ENCODE data around the gene SENP5. TPM values are rescaled to one million over a fixed set of nuclear protein-coding genes. Genes with fewer than 3 reads are reported as not detected.

The SENP5 gene
- total RNA-seq, 2 experiments from 2014 or later: 62.7 to 64.7 TPM

DNA sequence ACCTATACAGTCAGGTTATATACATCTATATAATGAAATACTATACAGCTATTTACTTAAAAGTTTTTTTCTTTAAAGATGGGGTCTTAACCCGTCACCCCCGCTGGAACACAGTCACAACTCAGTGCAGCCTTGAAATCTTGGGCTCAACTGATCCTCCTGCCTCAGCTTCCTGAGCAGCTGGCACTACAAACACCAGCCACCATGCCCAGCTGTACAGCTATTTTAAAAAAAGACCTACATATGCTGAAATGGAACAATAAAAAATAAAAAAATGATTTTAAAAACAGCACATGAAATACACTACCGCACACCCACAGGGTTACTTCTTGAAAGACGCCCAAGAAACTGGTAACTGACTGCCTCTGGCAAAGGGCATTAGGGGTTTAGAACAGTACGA lies 70.9 kb downstream of the SENP5 start:
- Histone ChIP-seq H3K4me3 (ENCODE audit: low read length) (no peak overlapping the region), H3K9me3 (ENCODE audit: control insufficient read depth in 1 of 2, insufficient read depth in 1 of 2, low read length in 2 of 2) (no peaks in the 10 kb centered on the region), H3K27me3 (ENCODE audit: control insufficient read depth in 1 of 2, insufficient read depth in 2 of 2, low read length in 2 of 2) (no peaks in the 10 kb centered on the region), H3K4me1 (ENCODE audit: insufficient read depth, low read length) (peaks cover 21% of the 10 kb centered on the region), H3K27ac (ENCODE audit: low read depth in 1 of 2, low read length in 2 of 2) (no peak overlapping the region), H3K36me3 (ENCODE audit: insufficient read depth, low read length) (peaks cover 63% of the 10 kb centered on the region)
- intact Hi-C loops (cut with DNase I, micrococcal nuclease): no loop called here
- no peaks in the 10 kb centered on the region for H3K27me3 Mint-ChIP-seq
- TF ChIP-seq, protein P1, sequence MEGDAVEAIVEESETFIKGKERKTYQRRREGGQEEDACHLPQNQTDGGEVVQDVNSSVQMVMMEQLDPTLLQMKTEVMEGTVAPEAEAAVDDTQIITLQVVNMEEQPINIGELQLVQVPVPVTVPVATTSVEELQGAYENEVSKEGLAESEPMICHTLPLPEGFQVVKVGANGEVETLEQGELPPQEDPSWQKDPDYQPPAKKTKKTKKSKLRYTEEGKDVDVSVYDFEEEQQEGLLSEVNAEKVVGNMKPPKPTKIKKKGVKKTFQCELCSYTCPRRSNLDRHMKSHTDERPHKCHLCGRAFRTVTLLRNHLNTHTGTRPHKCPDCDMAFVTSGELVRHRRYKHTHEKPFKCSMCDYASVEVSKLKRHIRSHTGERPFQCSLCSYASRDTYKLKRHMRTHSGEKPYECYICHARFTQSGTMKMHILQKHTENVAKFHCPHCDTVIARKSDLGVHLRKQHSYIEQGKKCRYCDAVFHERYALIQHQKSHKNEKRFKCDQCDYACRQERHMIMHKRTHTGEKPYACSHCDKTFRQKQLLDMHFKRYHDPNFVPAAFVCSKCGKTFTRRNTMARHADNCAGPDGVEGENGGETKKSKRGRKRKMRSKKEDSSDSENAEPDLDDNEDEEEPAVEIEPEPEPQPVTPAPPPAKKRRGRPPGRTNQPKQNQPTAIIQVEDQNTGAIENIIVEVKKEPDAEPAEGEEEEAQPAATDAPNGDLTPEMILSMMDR (IDR thresholded peaks at IDR 0.05): no peak
- CTCF ChIA-PET: no interaction called here
- H3K4me3 Mint-ChIP-seq: peak overlapping the region; percentile 51
- peaks cover 38% of the 10 kb centered on the region for H3K4me1 Mint-ChIP-seq (ENCODE audit: low read depth)
- ATAC-seq (ENCODE audit: poor library complexity): no peak
- H3K36me3 Mint-ChIP-seq (ENCODE audit: low read depth): peaks cover 83% of the 10 kb centered on the region
- no peaks in the 10 kb centered on the region for H3K9me3 Mint-ChIP-seq
- POLR2A ChIA-PET: interaction anchor here (0.7 kb wide), 1 partner anchor 370 kb away, joined by 4 read pairs; the partner anchor contains the start of genes FBXO45 and WDR53
- H3K27ac Mint-ChIP-seq: peak overlapping the region; percentile 96
- no peak for DNase-seq

DNA sequence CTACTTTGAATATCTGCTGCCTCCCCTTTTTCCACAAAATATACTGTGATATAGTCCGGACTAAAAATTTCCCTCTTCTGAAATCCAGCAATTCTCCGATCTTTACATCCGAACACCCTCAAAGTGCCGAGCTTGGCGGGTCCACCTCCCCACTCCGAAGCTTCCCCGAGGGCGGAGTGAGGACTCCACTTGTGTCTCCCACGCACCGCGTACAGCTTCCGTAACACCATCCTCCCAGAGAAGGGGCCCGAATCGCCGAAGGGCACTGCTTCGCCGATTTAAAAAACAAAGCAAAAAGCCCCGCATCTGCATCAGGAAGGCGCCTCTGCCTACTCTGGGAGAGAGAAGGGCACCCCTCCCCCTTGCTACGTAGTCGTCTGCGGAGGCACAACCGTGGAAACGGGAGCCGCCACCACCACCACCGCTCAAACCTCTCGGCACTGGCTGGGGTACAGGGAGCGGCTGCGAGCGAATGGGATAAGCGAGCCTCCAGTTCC lies 74.1 kb downstream of the SENP5 start:
- peak overlapping the region; percentile 94 to 97 for H3K27ac ChIP-seq (ENCODE audit: low read depth in 1 of 2, low read length in 2 of 2)
- H3K4me1 ChIP-seq (ENCODE audit: insufficient read depth, low read length): peaks cover 24% of the 10 kb centered on the region
- ATAC-seq (ENCODE audit: poor library complexity) (peak; percentile 50), DNase-seq (peak; percentile 24 to 82 (median 54))
- H3K9me3 ChIP-seq (ENCODE audit: control insufficient read depth in 1 of 2, insufficient read depth in 1 of 2, low read length in 2 of 2): no peaks in the 10 kb centered on the region
- peak overlapping the region; percentile 96 for H3K27ac Mint-ChIP-seq
- H3K27me3 Mint-ChIP-seq: no peaks in the 10 kb centered on the region
- ChIA-PET CTCF (interaction anchor here (0.6 to 2.0 kb wide), 17 partner anchors 8 to 1404 kb away, joined by 3 to 34 read pairs (median 5); partner anchors contain the start of genes FBXO45, MELTF, PAK2 and PIGZ), POLR2A (interaction anchor here (0.7 to 5.0 kb wide), 33 partner anchors 9 to 1402 kb away, joined by 3 to 113 read pairs (median 4); partner anchors contain the start of genes CEP19, DYNLT2B, FBXO45 and MELTF)
- TF ChIP-seq, protein P1 (IDR thresholded peaks at IDR 0.05): no peak
- peaks cover 51% of the 10 kb centered on the region for H3K4me1 Mint-ChIP-seq (ENCODE audit: low read depth)
- no peaks in the 10 kb centered on the region for H3K27me3 ChIP-seq (ENCODE audit: control insufficient read depth in 1 of 2, insufficient read depth in 2 of 2, low read length in 2 of 2)
- intact Hi-C loops (cut with DNase I, micrococcal nuclease): loop anchor here (1.0 to 10.0 kb wide), 8 partner anchors 27 to 613 kb away; partner anchors contain the start of genes SENP5 (in 2 of the 2), BDH1 (in 1 of the 2), DLG1 (in 1 of the 2) and FBXO45 (in 1 of the 2)
- H3K4me3 Mint-ChIP-seq: peak overlapping the region; percentile 99
- H3K36me3 ChIP-seq (ENCODE audit: insufficient read depth, low read length): peaks cover 45% of the 10 kb centered on the region
- no peaks in the 10 kb centered on the region for H3K9me3 Mint-ChIP-seq
- peak overlapping the region; percentile 89 for H3K4me3 ChIP-seq (ENCODE audit: low read length)
- H3K36me3 Mint-ChIP-seq (ENCODE audit: low read depth): peaks cover 61% of the 10 kb centered on the region

DNA sequence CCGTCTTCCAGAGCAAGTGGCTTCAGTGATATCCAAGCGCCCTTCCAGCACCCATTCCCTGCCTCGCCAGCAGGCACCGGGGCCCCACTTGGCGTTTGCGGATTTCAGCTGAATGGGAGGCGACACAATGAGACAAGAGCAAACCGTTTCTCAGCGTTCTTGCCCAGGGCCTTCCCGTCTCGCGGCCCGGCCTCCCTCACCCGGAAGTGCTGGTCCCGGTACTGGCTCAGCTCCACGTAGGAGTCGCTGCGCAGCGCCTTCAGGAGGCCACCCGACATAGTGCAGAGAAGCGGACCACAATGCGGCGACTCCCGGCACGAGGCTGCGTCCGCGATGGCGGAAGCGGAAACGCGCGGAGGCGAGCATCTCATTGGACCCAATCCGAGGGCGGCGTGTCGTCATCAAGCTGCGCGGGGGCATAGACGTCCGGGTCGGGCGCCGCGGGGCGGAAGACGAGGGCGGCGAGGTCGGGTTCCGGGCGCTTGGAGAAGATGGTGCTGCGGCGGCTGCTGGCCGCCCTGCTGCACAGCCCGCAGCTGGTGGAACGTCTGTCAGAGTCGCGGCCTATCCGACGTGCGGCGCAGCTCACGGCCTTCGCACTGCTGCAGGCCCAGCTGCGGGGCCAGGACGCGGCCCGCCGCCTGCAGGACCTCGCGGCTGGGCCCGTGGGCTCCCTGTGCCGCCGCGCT lies 74.7 kb downstream of the SENP5 start, which contains the start of gene NCBP2:
TSS of gene NCBP2 (minus strand) at position 303 of the 689 bp plus-strand sequence. CDS start at position 278, 25 bp downstream.
- DNase-seq (peak; percentile 98 to 100 (median 99)), ATAC-seq (ENCODE audit: poor library complexity) (peak; percentile 92)
- H3K27ac Mint-ChIP-seq: peak within 1 kb of the TSS; percentile 96
- Histone ChIP-seq H3K36me3 (ENCODE audit: insufficient read depth, low read length) (peaks cover 39% of the 10 kb centered on the region), H3K27me3 (ENCODE audit: control insufficient read depth in 1 of 2, insufficient read depth in 2 of 2, low read length in 2 of 2) (no peaks in the 10 kb centered on the region), H3K27ac (ENCODE audit: low read depth in 1 of 2, low read length in 2 of 2) (peak within 1 kb of the TSS; percentile 94 to 97), H3K9me3 (ENCODE audit: control insufficient read depth in 1 of 2, insufficient read depth in 1 of 2, low read length in 2 of 2) (no peaks in the 10 kb centered on the region), H3K4me1 (ENCODE audit: insufficient read depth, low read length) (peaks cover 24% of the 10 kb centered on the region), H3K4me3 (ENCODE audit: low read length) (peak within 1 kb of the TSS; percentile 89)
- TF ChIP-seq, protein P1 (IDR thresholded peaks at IDR 0.05): peak; percentile 59
- H3K36me3 Mint-ChIP-seq (ENCODE audit: low read depth): peaks cover 55% of the 10 kb centered on the region
- no peaks in the 10 kb centered on the region for H3K27me3 Mint-ChIP-seq
- ChIA-PET CTCF (interaction anchor here (0.6 to 2.0 kb wide), 18 partner anchors 9 to 1405 kb away, joined by 3 to 34 read pairs (median 4); partner anchors contain the start of genes FBXO45, MELTF, PAK2 and PIGZ), POLR2A (interaction anchor here (0.7 to 5.0 kb wide), 34 partner anchors 9 to 1399 kb away, joined by 3 to 113 read pairs (median 4); partner anchors contain the start of genes CEP19, DYNLT2B, FBXO45 and MELTF)
- H3K9me3 Mint-ChIP-seq: no peaks in the 10 kb centered on the region
- intact Hi-C loops (cut with DNase I, micrococcal nuclease): loop anchor here (1.0 to 10.0 kb wide), 8 partner anchors 26 to 612 kb away; partner anchors contain the start of genes SENP5 (in 2 of the 2), BDH1 (in 1 of the 2), DLG1 (in 1 of the 2) and FBXO45 (in 1 of the 2)
- peak within 1 kb of the TSS; percentile 99 for H3K4me3 Mint-ChIP-seq
- H3K4me1 Mint-ChIP-seq (ENCODE audit: low read depth): peaks cover 51% of the 10 kb centered on the region
